ENCODE results near the gene TMEM82. TPM values are rescaled to one million over a fixed set of nuclear protein-coding genes. Genes with fewer than 3 reads are reported as not detected.

TMEM82 gene
- total and polyA plus RNA-seq, 4 donors = not detected

- H3K9ac ChIP-seq (ENCODE audit: insufficient read depth in 1 of 2, low read length in 2 of 2) = no peak overlapping the region
- H3K4me1 ChIP-seq (ENCODE audit: control insufficient read depth in 5 of 5, insufficient read depth in 5 of 5, low read length in 5 of 5) = peaks cover 3 to 46% (median 19%) of the 10 kb centered on the region in 5 donors
- peak; percentile 92 to 98 (median 97) for DNase-seq
- H3K27me3 ChIP-seq (ENCODE audit: control insufficient read depth in 3 of 3, insufficient read depth in 3 of 3, low read length in 2 of 3) = no peaks in the 10 kb centered on the region
- peak; percentile 39 for ATAC-seq (ENCODE audit: insufficient read depth, low FRiP score)
- WGBS, 2 donors = 56 to 83% methylated on average over 4 of the region's 4 CpGs
- H3K9me3 ChIP-seq (ENCODE audit: control insufficient read depth in 4 of 4, insufficient read depth in 3 of 4, low read length in 3 of 4) = no peaks in the 10 kb centered on the region
- H3K36me3 ChIP-seq (ENCODE audit: control insufficient read depth in 4 of 4, insufficient read depth in 4 of 4, low read length in 4 of 4) = peaks cover 5 to 31% (median 28%) of the 10 kb centered on the region in 4 donors
- H3K4me3 ChIP-seq = no peak overlapping the region
- no peak for TF ChIP-seq CTCF (IDR thresholded peaks at IDR 0.05; ENCODE audit: control extremely low read depth, extremely low read depth)
- H3K27ac ChIP-seq (ENCODE audit: low read depth in 1 of 2, low read length in 1 of 2) = peak overlapping the region; percentile 29 to 60
These were observed 27.7 kb upstream of the TMEM82 start for GRCh38 chr1:15714406-15715136.

- no peaks in the 10 kb centered on the region for H3K27me3 ChIP-seq (ENCODE audit: control insufficient read depth in 3 of 3, insufficient read depth in 3 of 3, low read length in 2 of 3)
- peak overlapping the region; percentile 29 to 82 for H3K27ac ChIP-seq (ENCODE audit: low read depth in 1 of 2, low read length in 1 of 2)
- H3K4me1 ChIP-seq (ENCODE audit: control insufficient read depth in 5 of 5, insufficient read depth in 5 of 5, low read length in 5 of 5) = peaks cover 3 to 46% (median 19%) of the 10 kb centered on the region in 5 donors
- WGBS, 2 donors = 77 to 87% methylated on average over 11 of the region's 11 CpGs
- no peak for TF ChIP-seq CTCF (IDR thresholded peaks at IDR 0.05; ENCODE audit: control extremely low read depth, extremely low read depth)
- H3K9me3 ChIP-seq (ENCODE audit: control insufficient read depth in 4 of 4, insufficient read depth in 3 of 4, low read length in 3 of 4) = no peaks in the 10 kb centered on the region
- H3K9ac ChIP-seq (ENCODE audit: insufficient read depth in 1 of 2, low read length in 2 of 2) = no peak overlapping the region
- peak; percentile 48 to 67 (median 66) for DNase-seq
- no peak overlapping the region for H3K4me3 ChIP-seq
- H3K36me3 ChIP-seq (ENCODE audit: control insufficient read depth in 4 of 4, insufficient read depth in 4 of 4, low read length in 4 of 4) = peaks cover 5 to 45% (median 42%) of the 10 kb centered on the region in 4 donors
- ATAC-seq (ENCODE audit: insufficient read depth, low FRiP score) = peak; percentile 36
These were observed 24.7 kb upstream of the TMEM82 start for GRCh38 chr1:15717418-15718125.

- no peak for TF ChIP-seq CTCF (IDR thresholded peaks at IDR 0.05; ENCODE audit: control extremely low read depth, extremely low read depth)
- ATAC-seq (ENCODE audit: insufficient read depth, low FRiP score) = no peak
- Histone ChIP-seq H3K27ac (ENCODE audit: low read depth in 1 of 2, low read length in 1 of 2) (peak overlapping the region; percentile 29 to 82), H3K9me3 (ENCODE audit: control insufficient read depth in 4 of 4, insufficient read depth in 3 of 4, low read length in 3 of 4) (no peaks in the 10 kb centered on the region), H3K4me3 (no peak overlapping the region), H3K36me3 (ENCODE audit: control insufficient read depth in 4 of 4, insufficient read depth in 4 of 4, low read length in 4 of 4) (peaks cover 5 to 47% (median 46%) of the 10 kb centered on the region in 4 donors), H3K27me3 (ENCODE audit: control insufficient read depth in 3 of 3, insufficient read depth in 3 of 3, low read length in 2 of 3) (no peaks in the 10 kb centered on the region), H3K4me1 (ENCODE audit: control insufficient read depth in 5 of 5, insufficient read depth in 5 of 5, low read length in 5 of 5) (peaks cover 3 to 46% (median 19%) of the 10 kb centered on the region in 5 donors), H3K9ac (ENCODE audit: insufficient read depth in 1 of 2, low read length in 2 of 2) (no peak overlapping the region)
- 82 to 84% methylated on average over 8 of the region's 8 CpGs for WGBS, 2 donors
- no peak for DNase-seq
These were observed 24.1 kb upstream of the TMEM82 start for GRCh38 chr1:15718199-15718601.
